GM21528 (cell line): Measurements from ENCODE around the gene SGCG.
"Not testable (repeated sequence)": the region's sequence is repeated elsewhere in the genome, so short reads cannot be mapped to it uniquely, and the experiment has no call there.

ENCODE experiments used
- ATAC-seq: cut with Tn5 transposase; IDR thresholded peaks from one replicate; pipeline ENCODE4 v1.9.1; 2021; ENCODE audit warnings: mild to moderate bottlenecking, moderate library complexity; ENCODE audit not compliant: unreplicated experiment, low FRiP score

SGCG gene

GRCh38 chr13:23203516-23203915, 22.7 kb downstream of the SGCG start:
- ATAC-seq, result no peak

GRCh38 chr13:23205807-23206206, 25.0 kb downstream of the SGCG start:
- no peak for ATAC-seq

GRCh38 chr13:23212671-23213070, 31.9 kb downstream of the SGCG start:
- ATAC-seq, result no peak

GRCh38 chr13:23231241-23231640, 50.5 kb downstream of the SGCG start:
- no peak for ATAC-seq

GRCh38 chr13:23235994-23236393, 55.2 kb downstream of the SGCG start:
- ATAC-seq, result no peak

- ATAC-seq, result no peak
These were observed 62.3 kb downstream of the SGCG start for GRCh38 chr13:23243066-23243465.

- not testable (repeated sequence) for ATAC-seq
These were observed 67.6 kb downstream of the SGCG start for GRCh38 chr13:23248410-23248809.

- ATAC-seq, result no peak
These were observed 73.7 kb downstream of the SGCG start for GRCh38 chr13:23254506-23254905.

- no peak for ATAC-seq
These were observed 86.8 kb downstream of the SGCG start for GRCh38 chr13:23267571-23267970.

GRCh38 chr13:23268441-23268840, 87.7 kb downstream of the SGCG start:
- ATAC-seq, result no peak

- ATAC-seq, result no peak
These were observed 90.6 kb downstream of the SGCG start for GRCh38 chr13:23271331-23271730.

- no peak for ATAC-seq
These were observed 92.7 kb downstream of the SGCG start for GRCh38 chr13:23273498-23273897.

GRCh38 chr13:23279321-23279720, 98.5 kb downstream of the SGCG start:
- ATAC-seq, result no peak

GRCh38 chr13:23288564-23288963, 107.8 kb downstream of the SGCG start:
- ATAC-seq, result no peak

- ATAC-seq, result no peak
These were observed 108.2 kb downstream of the SGCG start for GRCh38 chr13:23288995-23289394.

- no peak for ATAC-seq
These were observed 109.2 kb downstream of the SGCG start for GRCh38 chr13:23289917-23290357.

- ATAC-seq, result no peak
These were observed 111.8 kb downstream of the SGCG start for GRCh38 chr13:23292586-23292985.

- ATAC-seq, result not testable (repeated sequence)
These were observed 134.1 kb downstream of the SGCG start for GRCh38 chr13:23314837-23315236.

- ATAC-seq, result no peak
These were observed 139.1 kb downstream of the SGCG start for GRCh38 chr13:23319883-23320224.

- ATAC-seq, result peak; percentile 24
These were observed 140.3 kb downstream of the SGCG start for GRCh38 chr13:23320926-23321534.

GRCh38 chr13:23321535-23322241, 140.9 kb downstream of the SGCG start:
- ATAC-seq, result peak; percentile 88
